ACC112 (cell line): ENCODE data around the gene KCNT2.
"Not testable (repeated sequence)": the region's sequence is repeated elsewhere in the genome, so short reads cannot be mapped to it uniquely, and the experiment has no call there.

ENCODE experiments used
- H2AFZ ChIP-seq: fragments of 200-600 bp; sonication (generic); one replicate; pipeline ENCODE4 v1.6.0; 2017; ENCODE audit warnings: antibody characterized with exemption, low read length; ENCODE audit not compliant: unreplicated experiment
- H3K27ac ChIP-seq: fragments of 200-600 bp; sonication (generic); 2 replicates; pipeline ENCODE4 v1.5.1; 2014; ENCODE audit warnings: low read depth, mild to moderate bottlenecking, antibody characterized with exemption, low read length, moderate library complexity
- H3K27me3 ChIP-seq: fragments of 200-600 bp; sonication (generic); 2 replicates; pipeline ENCODE4 v1.6.1; 2014; ENCODE audit warnings: mild to moderate bottlenecking, antibody characterized with exemption, low read length, moderate library complexity, mixed read lengths; ENCODE audit not compliant: insufficient read depth
- H3K36me3 ChIP-seq: fragments of 200-600 bp; sonication (generic); 2 replicates; pipeline ENCODE4 v1.6.1; 2016; ENCODE audit warnings: mild to moderate bottlenecking, antibody characterized with exemption, low read length, moderate library complexity, mixed read lengths; ENCODE audit not compliant: insufficient read depth
- H3K4me1 ChIP-seq: fragments of 200-600 bp; sonication (generic); one replicate; pipeline ENCODE4 v1.6.1; 2016; ENCODE audit warnings: low read length, mixed read lengths; ENCODE audit not compliant: insufficient read depth, unreplicated experiment, control insufficient read depth
- H3K4me3 ChIP-seq: fragments of 200-600 bp; sonication (generic); 2 replicates; pipeline ENCODE4 v1.5.1; 2014; ENCODE audit warnings: mild to moderate bottlenecking, low read depth, low read length
- H3K79me2 ChIP-seq: fragments of 200-600 bp; sonication (generic); one replicate; pipeline ENCODE4 v1.6.0; 2016; ENCODE audit warnings: low read length; ENCODE audit not compliant: control insufficient read depth, unreplicated experiment, insufficient read depth

The KCNT2 gene

DNA sequence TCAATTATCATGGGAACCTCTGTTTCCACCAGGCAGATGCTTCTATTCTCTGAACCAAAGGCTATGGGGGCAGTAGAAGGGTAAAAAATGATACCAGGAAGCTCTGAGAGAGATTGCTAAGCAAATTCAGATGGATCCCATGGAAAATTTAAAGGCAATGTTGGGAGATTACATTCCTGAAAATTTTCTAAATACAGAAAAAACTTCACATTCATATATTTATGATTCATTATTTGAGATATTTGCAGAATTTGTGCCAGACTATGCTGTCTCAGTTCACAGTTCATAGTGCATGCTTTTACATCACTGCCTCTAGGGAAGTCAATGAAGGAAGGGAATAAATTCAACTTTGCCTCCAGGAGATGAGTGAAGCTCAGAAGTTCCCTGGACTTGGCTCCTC is 57.5 kb downstream of the KCNT2 start:
- Histone ChIP-seq H3K79me2 (no peaks in the 10 kb centered on the region), H3K4me1 (peaks cover 8% of the 10 kb centered on the region), H3K36me3 (no peaks in the 10 kb centered on the region), H2AFZ (no peak overlapping the region), H3K27me3 (no peaks in the 10 kb centered on the region), H3K4me3 (no peak overlapping the region), H3K27ac (no peak overlapping the region)

DNA sequence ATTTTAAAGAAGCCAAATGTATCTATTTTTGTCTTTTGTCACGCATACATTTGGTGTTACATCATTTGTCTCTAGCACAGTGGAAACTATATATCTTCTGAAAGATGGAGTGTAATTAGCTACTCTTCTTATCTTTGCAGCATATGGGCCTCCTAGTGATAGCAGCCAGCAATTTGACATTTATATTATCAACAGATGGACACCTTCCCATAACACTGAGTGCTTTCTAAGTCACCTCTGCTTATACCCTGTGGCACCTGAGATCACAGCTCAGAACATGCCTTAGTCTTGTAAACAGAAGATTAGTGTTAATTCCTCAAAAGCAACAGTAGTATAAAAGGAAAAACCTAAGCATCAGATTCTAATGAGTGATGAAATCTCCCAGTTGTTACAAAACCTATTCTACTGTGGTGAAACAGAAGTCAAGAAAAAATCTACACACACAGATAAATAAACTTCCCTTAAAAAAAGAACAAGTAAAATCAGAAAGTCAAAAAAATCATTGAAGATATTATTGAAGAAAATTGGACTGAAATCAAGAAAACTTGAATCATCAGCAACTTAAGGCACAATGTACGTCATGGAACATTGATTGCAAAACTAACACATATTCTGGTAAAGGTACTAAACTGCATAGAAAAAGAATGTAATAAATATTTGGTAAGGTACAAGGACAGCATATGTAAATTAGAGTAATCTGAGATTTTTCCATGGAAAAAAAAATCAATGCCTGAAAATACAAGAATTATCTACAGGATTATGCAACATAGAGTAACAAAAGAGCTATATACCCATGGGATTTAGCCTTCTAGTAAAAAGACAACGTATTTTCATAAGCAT is 61.7 kb downstream of the KCNT2 start:
- H3K27ac ChIP-seq: peak overlapping the region; percentile 70
- no peak overlapping the region for H3K4me3 ChIP-seq
- H3K27me3 ChIP-seq: no peaks in the 10 kb centered on the region
- no peaks in the 10 kb centered on the region for H3K36me3 ChIP-seq
- peaks cover 8% of the 10 kb centered on the region for H3K4me1 ChIP-seq
- H3K79me2 ChIP-seq: no peaks in the 10 kb centered on the region
- H2AFZ ChIP-seq: no peak overlapping the region

DNA sequence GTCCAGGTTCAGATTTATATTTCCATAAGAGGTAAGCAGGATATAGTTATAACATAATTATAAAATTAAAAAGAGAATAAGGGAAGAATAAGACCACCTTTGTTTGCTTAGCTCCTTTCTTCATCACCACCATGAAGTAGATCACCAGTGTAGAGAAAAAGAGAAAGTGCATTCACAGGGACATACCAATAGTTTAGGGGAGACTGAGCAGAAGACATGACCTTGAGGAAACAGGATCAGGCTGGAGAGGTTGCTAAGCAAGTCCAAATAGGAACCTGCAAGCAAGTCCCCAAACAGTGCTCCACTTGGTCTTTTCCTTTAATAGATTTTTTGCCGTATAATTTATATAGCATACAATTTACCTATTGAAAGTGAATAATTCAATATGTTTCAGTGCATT is 63.0 kb downstream of the KCNT2 start:
- Histone ChIP-seq H3K27me3 (no peaks in the 10 kb centered on the region), H3K79me2 (no peaks in the 10 kb centered on the region), H3K4me3 (no peak overlapping the region), H3K4me1 (peaks cover 3% of the 10 kb centered on the region), H3K27ac (no peak overlapping the region), H3K36me3 (no peaks in the 10 kb centered on the region), H2AFZ (no peak overlapping the region)

DNA sequence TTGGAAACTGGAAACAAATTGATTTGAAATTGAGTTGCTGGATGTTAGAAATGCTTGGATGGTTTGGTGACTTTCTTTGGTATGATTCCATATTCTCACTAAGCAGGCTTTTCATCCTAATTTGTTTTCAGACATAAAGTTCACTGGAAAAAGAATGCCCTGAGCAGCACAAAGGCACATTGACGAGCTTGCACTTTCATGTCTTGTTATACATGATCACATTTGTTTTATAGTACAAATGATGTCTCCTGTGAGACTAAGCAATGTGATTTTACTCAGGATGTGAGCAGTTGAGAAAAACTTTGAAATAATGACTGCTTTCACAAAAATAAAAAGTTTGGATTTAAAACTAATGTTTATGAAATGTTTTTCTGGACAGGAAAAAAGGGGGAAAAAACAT is 63.6 kb downstream of the KCNT2 start:
- Histone ChIP-seq H3K27me3 (no peaks in the 10 kb centered on the region), H3K4me3 (no peak overlapping the region), H3K27ac (no peak overlapping the region), H3K36me3 (no peaks in the 10 kb centered on the region), H2AFZ (no peak overlapping the region), H3K79me2 (no peaks in the 10 kb centered on the region), H3K4me1 (peaks cover 3% of the 10 kb centered on the region)

DNA sequence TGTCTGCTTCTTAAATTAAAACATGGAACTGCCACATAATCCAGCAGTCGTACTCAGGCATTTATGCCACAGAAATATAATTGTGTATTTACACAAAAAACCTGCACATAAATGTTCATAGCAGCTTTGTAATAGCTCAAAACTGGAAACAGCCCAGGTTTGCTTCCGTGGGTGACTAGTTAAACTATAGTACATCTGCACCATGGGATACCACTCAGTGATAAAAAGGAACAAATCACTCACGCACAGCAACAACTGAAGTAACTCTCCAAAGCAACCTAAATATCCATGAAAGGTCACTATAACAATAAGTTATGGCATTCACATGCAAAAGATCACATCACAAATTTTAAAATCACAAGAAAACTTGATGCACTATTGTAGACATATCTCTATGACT is 64.4 kb downstream of the KCNT2 start:
- H3K4me1 ChIP-seq: peaks cover 3% of the 10 kb centered on the region
- H3K79me2 ChIP-seq: no peaks in the 10 kb centered on the region
- no peak overlapping the region for H3K4me3 ChIP-seq
- no peak overlapping the region for H2AFZ ChIP-seq
- no peaks in the 10 kb centered on the region for H3K36me3 ChIP-seq
- no peak overlapping the region for H3K27ac ChIP-seq
- H3K27me3 ChIP-seq: no peaks in the 10 kb centered on the region

DNA sequence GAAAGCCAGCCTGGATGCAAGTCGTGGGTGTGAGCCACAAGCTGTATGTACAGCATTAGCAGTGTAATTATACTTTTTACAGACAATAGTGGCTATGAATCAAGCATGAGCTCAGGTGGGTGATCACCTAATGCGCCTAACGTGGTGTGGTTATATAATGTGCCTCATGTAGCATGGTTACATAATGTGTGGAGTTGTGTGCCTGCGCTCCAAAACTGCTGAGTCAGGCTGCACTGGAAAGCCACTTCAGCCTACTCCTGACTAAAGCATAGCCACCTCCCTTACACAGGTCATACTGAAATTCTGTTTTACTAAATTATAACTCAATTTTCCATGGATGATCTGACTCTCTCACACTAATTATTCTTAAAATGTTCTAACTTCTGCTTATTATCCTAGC is 69.8 kb downstream of the KCNT2 start:
- Histone ChIP-seq H3K4me1 (no peaks in the 10 kb centered on the region), H3K27me3 (no peaks in the 10 kb centered on the region), H3K79me2 (no peaks in the 10 kb centered on the region), H3K36me3 (0 out of 2 replicates have a peak, but pooled peaks cover 3% of the 10 kb centered on the region), H3K4me3 (no peak overlapping the region), H2AFZ (no peak overlapping the region), H3K27ac (no peak overlapping the region)

DNA sequence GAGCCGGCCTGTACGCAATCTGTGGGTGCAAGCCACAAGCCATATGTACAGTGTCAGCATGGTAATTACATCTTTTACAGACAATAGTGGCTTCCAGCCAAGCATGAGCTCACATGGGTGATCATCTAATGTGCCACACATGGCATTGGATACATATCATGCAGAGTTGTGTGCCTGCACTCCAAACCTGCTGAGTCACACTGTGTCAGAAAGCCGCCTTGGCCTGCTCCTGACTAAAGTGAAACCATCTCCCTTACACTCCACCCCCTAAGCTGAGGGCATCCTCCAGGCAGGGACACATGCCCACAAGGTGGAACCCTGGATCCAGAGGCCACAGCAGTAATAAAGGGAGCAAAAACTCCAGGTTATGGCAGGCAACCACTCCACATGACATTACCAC is 72.5 kb downstream of the KCNT2 start:
- H3K36me3 ChIP-seq: 0 out of 2 replicates have a peak, but pooled peaks cover 3% of the 10 kb centered on the region
- H3K27ac ChIP-seq: no peak overlapping the region
- no peaks in the 10 kb centered on the region for H3K4me1 ChIP-seq
- no peaks in the 10 kb centered on the region for H3K27me3 ChIP-seq
- no peaks in the 10 kb centered on the region for H3K79me2 ChIP-seq
- H3K4me3 ChIP-seq: no peak overlapping the region
- H2AFZ ChIP-seq: no peak overlapping the region

DNA sequence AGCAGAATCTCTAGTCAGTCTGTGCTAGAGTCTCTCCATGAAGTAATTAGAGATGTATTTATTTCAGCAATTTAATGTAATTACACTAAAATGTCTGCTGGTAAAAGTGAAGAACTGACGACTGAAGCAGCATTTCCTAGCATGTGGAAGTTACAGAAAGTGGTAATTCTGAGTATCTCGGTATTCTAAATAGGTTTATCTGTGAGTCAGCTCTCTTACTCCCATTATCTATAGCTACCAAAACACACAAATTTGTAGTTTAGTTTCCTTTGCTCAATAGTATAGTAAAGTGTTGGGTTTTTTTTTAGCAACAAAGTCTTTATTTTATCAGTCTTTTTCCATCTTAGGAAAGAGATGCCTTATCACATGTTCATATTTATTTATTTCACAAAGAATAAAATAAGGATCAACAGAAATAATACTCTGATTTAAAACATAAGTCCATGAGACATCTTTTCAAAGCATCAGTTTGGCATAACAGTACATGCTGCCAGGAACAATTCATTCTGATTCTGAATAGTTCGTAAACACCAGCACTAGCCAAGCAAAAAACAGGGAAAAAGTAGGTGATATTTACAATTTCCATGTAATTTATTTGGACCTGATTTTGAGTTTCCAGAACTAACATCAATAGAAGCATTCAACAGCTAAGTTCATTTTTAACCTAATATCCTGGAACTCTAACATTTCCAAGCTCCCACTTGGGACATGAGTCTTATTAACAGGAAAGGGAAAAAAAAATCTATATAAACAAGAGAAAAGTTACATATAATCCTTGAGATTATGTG is 76.3 kb downstream of the KCNT2 start:
- no peaks in the 10 kb centered on the region for H3K79me2 ChIP-seq
- H2AFZ ChIP-seq: no peak overlapping the region
- H3K4me1 ChIP-seq: peaks cover 5% of the 10 kb centered on the region
- 0 out of 2 replicates have a peak, but pooled peaks cover 3% of the 10 kb centered on the region for H3K36me3 ChIP-seq
- H3K27ac ChIP-seq: no peak overlapping the region
- no peaks in the 10 kb centered on the region for H3K27me3 ChIP-seq
- H3K4me3 ChIP-seq: no peak overlapping the region

DNA sequence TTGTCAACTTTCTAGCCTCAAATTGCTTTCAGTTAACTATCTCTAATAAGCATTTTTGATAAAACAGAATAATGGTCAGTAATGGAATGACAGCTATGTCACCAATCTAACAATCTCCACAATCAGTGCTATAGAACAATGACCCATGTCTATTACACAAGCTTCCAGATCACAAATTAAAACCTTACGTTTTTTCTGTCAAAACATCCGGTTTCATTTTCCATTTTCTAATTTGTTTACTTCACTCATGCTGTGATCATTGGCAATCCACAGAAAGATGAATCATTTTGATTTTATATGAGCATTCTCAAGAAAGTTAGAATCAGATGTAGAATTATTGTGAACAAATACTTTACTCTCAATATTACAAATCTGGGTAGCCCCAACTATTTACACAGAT is 80.3 kb downstream of the KCNT2 start:
- H2AFZ ChIP-seq: peak overlapping the region; percentile 39

DNA sequence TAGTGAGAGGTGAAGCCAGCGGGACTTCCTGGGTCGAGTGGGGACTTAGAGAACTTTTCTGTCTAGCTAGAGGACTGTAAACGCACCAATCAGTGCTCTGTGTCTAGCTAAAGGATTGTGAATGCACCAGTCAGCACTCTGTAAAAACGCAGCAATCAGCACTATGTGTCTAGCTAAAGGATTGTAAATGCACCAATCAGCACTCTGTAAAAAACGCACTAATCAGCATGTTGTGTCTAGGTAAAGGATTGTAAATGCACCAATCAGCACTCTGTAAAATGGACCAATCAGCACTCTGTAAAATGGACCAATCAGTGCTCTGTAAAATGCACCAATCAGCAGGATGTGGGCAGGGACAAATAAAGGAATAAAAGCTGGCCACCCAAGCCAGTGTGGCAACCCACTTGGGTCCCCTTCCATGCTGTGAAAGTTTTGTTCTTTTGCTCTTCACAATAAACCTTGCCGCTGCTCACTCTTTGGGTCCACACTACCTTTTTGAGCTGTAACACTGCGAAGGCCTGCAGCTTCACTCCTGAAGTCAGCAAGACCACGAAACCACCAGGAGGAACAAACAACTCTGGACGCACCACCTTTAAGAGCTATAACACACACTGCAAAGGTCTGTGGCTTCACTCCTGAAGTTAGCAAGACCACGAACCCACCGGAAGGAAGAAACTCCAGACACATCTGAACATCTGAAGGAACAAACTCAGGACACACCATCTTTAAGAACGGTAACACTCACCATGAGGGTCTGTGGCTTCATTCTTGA is 85.5 kb downstream of the KCNT2 start:
- not testable (repeated sequence) for H3K36me3 ChIP-seq, H3K79me2 ChIP-seq, H3K27me3 ChIP-seq, H3K4me1 ChIP-seq, H3K4me3 ChIP-seq, H3K27ac ChIP-seq, H2AFZ ChIP-seq

More for the DNA sequence above, 80.3 kb downstream of the KCNT2 start:
- peaks cover 5% of the 10 kb centered on the region for H3K4me1 ChIP-seq
- H3K27me3 ChIP-seq: no peaks in the 10 kb centered on the region
- H3K27ac ChIP-seq: peak overlapping the region; percentile 18
- peak overlapping the region; percentile 31; the same call in 1 of the 2 replicates for H3K4me3 ChIP-seq
- H3K36me3 ChIP-seq: no peaks in the 10 kb centered on the region
- no peaks in the 10 kb centered on the region for H3K79me2 ChIP-seq
